M059J (cell line): Measurements from ENCODE around the gene PTGER2. TPM values are rescaled to one million over a fixed set of nuclear protein-coding genes. Genes with fewer than 3 reads are reported as not detected.

Experiments used
- DNase-seq: peaks from one replicate; pipeline ENCODE4 v3.0.0-alpha.2; 2012; ENCODE audit warnings: low read depth
- total RNA-seq: library from RNA; depleted of rRNA; stranded (reverse); fragments of >200 nt; shearing (Covaris generic); gene quantifications from 2 replicates; pipeline ENCODE4 v1.2.3, GENCODE V29; 2014

PTGER2 gene
- total RNA-seq, 1 experiment from 2014 or later, result 0.54 TPM

GRCh38 chr14:52304248-52304904, 9.7 kb upstream of the PTGER2 start:
- DNase-seq, result no peak

- DNase-seq, result no peak
Measured at GRCh38 chr14:52305014-52305413, 9.1 kb upstream of the PTGER2 start.

GRCh38 chr14:52307376-52307775, 6.7 kb upstream of the PTGER2 start:
- no peak for DNase-seq

GRCh38 chr14:52307905-52308304, 6.2 kb upstream of the PTGER2 start:
- DNase-seq, result peak; percentile 33

GRCh38 chr14:52310541-52310940, 3.6 kb upstream of the PTGER2 start:
- DNase-seq, result no peak

GRCh38 chr14:52312931-52313355, 1.2 kb upstream of the PTGER2 start:
- DNase-seq, result no peak

- DNase-seq, result no peak
Measured at GRCh38 chr14:52313462-52313861, 650 bp upstream of the PTGER2 start.

- DNase-seq, result peak; percentile 12
Measured at GRCh38 chr14:52314595-52315354, 663 bp downstream of the PTGER2 start.

GRCh38 chr14:52315355-52315718, 1.2 kb downstream of the PTGER2 start:
- DNase-seq, result no peak

- DNase-seq, result no peak
Measured at GRCh38 chr14:52318062-52318461, 4.0 kb downstream of the PTGER2 start.

- DNase-seq, result peak; percentile 51
Measured at GRCh38 chr14:52318826-52319645, 4.9 kb downstream of the PTGER2 start.

GRCh38 chr14:52319919-52320318, 5.8 kb downstream of the PTGER2 start:
- DNase-seq, result no peak

GRCh38 chr14:52325126-52325525, 11.0 kb downstream of the PTGER2 start:
- peak; percentile 77 for DNase-seq

GRCh38 chr14:52325630-52326029, 11.5 kb downstream of the PTGER2 start:
- DNase-seq, result peak; percentile 15

- DNase-seq, result peak; percentile 71
Measured at GRCh38 chr14:52327374-52328226, 13.5 kb downstream of the PTGER2 start.

- peak; percentile 39 for DNase-seq
Measured at GRCh38 chr14:52328276-52328675, 14.2 kb downstream of the PTGER2 start.

- no peak for DNase-seq
Measured at GRCh38 chr14:52329678-52330369, 15.7 kb downstream of the PTGER2 start.

GRCh38 chr14:52332269-52332668, 18.2 kb downstream of the PTGER2 start:
- peak; percentile 51 for DNase-seq

GRCh38 chr14:52333108-52333507, 19.0 kb downstream of the PTGER2 start:
- peak; percentile 60 for DNase-seq

GRCh38 chr14:52333823-52334657, 19.9 kb downstream of the PTGER2 start:
- DNase-seq, result peak; percentile 58
